GM08714 (cell line): Measurements from ENCODE around the gene KRTAP10-3.
"Not testable (repeated sequence)": the region's sequence is repeated elsewhere in the genome, so short reads cannot be mapped to it uniquely, and the experiment has no call there.

Source experiments
- H3K4me3 ChIP-seq: fragments of 200-500 bp; sonication (Bioruptor generic); 2 replicates; pipeline ENCODE4 v1.5.1; 2014; ENCODE audit warnings: mild to moderate bottlenecking, low read length, inconsistent platforms
- ZNF274 ChIP-seq: IDR thresholded peaks from 2 replicates; pipeline ENCODE4 v1.6.1; 2012; ENCODE audit warnings: mild to moderate bottlenecking, low read depth, low read length

The KRTAP10-3 gene

DNA sequence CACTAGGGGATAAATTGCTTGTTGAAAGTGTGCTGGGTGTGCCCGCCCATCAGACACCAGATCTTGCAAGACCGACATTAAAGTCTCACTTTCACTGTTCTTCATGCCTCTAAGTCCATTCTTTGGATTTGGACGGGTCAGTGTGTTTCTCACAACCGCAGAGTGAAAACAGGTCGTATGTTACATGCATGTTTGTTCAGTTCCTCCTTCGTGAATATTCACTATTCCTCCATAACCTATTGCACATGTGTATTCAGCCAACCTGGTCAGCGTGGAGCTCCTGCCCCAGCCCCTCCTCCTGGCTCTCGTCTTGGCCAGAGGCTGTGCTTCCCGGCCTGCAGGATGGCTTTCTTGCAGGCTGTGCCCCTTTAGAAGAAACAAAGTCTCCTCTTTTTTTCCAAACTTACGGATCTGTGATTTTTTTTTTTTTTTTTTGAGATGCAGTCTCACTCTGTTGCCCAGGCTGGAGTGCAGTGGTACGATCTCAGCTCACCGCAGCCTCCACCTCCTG is 35.9 kb upstream of the KRTAP10-3 start:
- no peak for TF ChIP-seq ZNF274
- no peak overlapping the region for H3K4me3 ChIP-seq

DNA sequence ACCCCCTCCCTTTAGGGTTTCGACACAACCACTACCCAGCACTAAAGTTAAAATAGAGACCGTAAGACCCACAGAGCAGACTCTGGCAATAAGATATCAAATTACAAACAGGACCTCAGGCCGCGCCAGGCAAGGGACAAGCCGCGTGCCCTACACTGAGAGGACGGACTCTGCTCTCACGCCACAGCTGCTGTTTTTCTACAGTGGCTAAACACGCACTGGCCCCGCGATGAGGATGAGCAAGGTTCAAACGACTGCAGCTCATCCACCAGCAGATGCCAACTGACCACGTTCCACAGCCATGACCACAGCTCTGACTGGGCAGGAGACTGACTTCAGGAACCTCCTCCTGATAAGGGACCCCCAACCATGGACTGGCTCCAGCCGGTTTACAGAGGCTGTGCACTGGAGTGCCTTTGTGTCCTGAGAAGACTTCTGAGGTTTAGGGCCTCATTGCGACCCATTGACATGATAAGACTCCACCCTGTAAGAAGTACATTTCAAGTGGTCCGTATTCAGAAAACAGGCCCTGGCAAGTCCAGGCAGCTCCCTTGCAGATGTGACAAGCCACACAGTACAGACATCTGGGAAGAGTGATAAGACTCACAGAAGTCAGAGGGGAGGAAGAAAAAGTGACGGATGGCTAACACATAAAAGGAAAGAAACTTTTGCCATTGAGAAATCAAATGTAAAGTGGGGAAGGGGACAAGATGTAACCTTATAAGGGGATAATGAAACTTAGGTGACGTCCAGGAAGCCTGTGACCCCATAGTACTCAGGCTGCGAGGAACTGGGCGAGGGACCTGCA is 35.2 kb upstream of the KRTAP10-3 start:
- H3K4me3 ChIP-seq, result no peak overlapping the region
- no peak for TF ChIP-seq ZNF274

DNA sequence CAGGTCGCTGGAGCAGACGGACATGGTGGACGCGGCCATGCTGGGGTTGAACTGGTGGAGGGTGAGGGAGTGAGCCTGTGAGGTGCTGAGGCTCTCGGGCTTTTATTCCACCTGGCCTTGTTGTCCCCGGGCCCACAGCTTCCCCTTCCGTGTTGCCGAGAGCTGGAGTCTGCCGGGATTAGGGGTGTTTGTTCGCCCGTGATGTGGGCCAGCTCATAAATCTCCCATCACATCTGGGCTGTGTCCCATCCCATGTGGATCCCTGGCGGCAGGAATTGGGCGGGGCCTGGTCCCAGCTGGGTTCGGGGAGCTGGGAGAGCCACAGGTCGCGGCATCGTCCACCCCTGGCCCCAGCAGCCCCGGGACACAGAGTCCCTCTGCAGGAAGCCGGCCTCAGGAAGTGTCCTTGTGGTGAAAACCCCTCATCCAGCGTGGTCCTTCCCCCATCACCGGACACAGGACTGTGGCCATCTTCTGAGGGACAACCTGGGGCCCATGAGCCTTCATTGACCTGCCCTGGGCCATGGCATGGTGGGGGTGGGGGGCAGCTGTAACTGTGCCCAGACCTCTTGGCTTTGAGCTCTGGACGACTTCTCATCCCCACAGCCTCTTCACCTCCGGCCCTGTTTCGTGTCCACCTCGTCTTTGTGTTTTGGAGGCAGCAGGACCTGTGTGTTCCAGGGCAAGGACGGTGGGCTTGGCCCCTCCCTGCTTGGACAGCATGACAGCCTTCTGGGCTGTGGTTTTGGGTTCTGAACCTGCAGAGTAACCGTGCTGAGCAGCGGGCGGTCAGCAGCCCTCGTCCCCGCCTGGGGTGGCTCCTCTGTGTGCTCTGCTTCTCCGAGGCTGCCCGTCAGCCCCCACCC is 34.1 kb upstream of the KRTAP10-3 start, which contains the start of gene KRTAP10-6:
TSS of gene KRTAP10-6 (minus strand) at position 60 of the 866 bp plus-strand sequence. CDS start at position 39, 21 bp downstream.
- H3K4me3 ChIP-seq, result no peak within 1 kb of the TSS
- no peak for TF ChIP-seq ZNF274

DNA sequence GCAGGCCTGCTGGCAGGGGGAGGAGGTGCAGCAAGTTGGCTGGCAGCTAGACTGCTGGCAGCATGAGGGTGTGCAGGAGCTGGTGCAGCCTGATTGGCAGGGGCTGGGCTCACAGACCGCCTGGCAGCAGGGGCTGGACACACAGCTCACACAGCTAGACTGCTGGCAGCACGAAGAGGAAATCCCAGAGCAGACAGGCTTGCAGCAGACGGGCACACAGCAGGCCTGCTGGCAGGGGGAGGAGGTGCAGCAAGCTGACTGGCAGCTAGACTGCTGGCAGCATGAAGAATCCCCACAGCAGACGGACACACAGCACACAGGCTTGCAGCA is 33.2 kb upstream of the KRTAP10-3 start:
- not testable (repeated sequence) for H3K4me3 ChIP-seq

DNA sequence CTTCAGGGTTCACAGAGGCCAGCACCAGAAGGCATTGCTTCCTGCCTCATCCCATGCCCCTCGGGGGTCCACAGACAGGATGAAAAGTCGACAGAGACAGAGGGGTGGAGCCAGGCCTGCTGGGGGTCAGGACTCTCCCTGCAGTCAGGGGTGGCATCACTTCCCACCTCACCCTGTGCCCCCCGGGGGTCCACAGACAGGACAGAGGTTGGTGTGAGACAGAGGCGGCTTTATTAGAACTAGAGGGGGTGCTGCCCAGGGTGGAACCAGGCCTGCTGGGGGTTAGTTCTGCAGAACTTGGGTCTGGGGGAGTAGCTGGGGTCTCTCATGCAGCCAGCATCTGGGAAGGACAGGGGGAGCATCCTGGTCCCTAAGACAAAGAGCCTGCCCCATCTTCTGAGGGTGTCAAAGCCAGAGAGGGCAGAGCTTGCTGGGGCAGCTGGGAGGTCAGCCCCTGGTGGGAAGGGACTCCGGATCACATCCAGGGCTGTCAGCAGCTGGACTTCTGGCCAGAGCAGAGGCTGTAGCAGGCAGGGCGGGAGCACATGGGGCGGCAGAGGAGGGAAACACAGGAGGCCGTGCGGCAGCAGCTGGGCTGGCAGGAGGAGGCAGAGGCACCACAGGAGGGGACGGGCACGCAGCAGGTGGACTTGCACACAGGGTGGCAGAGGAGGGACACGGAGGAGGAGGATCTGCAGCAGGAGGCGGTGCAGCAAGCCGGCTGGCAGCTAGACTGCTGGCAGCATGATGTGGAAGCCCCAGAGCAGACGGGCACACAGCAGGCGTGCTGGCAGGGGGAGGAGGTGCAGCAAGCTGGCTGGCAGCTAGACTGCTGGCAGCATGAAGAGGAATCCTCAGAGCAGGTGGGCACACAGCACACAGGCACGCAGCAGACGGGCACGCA is 32.6 kb upstream of the KRTAP10-3 start:
- not testable (repeated sequence) for H3K4me3 ChIP-seq

DNA sequence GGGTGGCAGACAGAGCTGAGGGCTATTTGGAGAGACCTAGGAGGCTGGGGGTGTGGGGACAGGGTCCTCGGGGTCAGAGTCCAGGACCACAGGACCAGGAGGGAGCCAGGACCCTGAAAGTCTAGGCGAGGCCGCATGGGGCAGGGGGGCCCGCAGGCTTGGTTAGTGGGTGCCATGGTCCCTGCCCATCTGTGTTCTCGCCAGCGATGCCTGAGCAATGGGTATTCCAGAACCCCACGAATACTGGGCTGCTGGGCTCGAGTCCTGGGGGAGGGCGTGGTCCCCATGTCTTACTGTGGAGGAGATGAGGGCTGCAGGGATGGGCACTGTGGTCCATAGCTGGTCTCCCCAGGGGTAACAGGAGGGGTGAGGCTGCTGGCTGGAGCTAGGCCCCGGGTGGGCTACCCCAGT is 31.7 kb upstream of the KRTAP10-3 start:
- no peak overlapping the region for H3K4me3 ChIP-seq
- no peak for TF ChIP-seq ZNF274

DNA sequence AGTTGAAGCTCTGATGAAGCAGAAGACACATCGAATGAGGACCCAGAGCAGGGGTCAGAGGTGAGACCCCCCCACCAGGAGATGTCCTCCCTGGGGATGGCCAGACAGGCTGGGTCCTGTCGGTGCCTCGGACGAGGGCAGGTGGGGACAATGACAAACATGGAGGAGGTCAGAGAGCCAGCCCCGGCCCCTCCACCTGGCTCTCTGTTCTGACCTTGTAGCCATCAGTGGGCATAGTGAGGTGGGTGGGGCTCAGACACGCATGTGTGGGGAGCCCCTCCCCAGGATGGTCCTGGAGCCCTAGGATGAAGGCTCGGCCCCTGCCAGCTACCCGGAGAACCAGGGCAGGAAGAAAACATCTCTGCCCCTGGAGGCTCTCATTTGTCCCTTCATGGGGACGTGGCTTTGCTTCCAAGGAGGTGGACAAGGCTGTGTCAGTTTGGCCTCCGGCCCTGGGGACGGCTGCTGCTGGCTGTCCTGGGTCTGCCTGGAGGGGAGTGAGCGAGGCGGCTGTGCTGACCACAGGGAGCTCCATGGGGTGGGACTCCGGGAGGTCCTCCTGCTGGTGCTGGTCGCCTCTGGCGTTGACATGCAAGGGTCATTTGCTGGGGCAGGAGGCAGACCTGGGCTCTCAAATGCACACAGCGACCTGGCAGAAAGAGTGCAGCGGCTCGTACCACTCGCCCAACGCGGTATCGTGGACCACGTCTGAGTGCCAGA is 31.2 kb upstream of the KRTAP10-3 start:
- H3K4me3 ChIP-seq, result no peak overlapping the region
- TF ChIP-seq ZNF274, result no peak

DNA sequence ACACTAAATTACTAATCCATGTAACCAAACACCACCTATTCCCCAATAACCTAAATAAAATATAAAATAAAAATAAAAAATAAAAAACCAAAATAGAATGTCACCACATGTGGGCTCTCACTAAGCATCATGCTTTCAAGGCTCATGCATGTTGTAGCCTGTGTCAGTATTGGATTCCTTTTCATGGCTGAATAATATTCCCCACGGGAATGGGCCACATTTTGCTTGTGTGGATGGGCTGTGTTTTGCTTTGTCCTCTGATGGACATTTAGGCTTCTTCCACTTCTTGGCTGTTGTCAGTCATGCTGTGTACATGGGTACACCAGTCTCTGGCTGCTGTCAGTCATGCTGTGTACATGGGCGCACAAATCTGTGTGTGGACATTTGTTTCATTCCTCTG is 30.5 kb upstream of the KRTAP10-3 start:
- no peak for TF ChIP-seq ZNF274
- no peak overlapping the region for H3K4me3 ChIP-seq

DNA sequence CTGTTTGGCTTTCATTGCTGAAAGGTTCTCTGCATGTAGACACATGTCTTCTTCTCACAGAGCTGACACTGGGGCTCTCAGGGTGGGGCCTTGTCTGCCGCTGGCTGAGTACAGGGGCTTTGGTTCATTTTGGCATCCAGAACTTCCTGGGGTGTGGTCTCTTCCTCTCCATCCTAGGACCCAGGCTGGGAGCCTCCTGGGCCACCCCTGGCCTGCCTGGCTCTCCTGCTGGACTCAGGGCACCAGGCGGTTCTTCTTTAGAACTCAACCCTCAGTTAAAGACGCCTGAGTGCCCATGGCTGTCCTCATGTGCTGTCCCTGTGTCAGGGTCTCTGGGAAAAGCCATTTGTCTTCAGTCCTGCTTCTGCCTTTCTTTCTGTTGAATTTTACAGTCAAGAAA is 27.3 kb upstream of the KRTAP10-3 start:
- no peak overlapping the region for H3K4me3 ChIP-seq
- TF ChIP-seq ZNF274, result no peak

DNA sequence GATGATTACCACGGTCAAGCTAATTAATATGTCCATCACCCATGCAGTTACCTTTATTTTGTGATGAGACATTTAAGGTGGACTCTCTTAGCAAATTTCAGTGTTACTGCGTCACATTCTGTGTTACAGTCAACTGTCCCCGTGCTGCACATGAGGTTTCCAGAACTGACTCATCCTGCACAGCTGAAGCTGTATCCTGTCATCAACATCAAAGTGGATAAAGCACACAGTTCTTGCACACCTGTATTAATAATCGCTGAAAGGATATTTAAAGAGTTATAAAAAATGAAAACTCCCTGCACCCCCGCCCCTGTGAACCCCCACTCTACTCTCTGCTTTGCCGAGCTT is 25.2 kb upstream of the KRTAP10-3 start:
- H3K4me3 ChIP-seq, result no peak overlapping the region
- TF ChIP-seq ZNF274, result no peak

DNA sequence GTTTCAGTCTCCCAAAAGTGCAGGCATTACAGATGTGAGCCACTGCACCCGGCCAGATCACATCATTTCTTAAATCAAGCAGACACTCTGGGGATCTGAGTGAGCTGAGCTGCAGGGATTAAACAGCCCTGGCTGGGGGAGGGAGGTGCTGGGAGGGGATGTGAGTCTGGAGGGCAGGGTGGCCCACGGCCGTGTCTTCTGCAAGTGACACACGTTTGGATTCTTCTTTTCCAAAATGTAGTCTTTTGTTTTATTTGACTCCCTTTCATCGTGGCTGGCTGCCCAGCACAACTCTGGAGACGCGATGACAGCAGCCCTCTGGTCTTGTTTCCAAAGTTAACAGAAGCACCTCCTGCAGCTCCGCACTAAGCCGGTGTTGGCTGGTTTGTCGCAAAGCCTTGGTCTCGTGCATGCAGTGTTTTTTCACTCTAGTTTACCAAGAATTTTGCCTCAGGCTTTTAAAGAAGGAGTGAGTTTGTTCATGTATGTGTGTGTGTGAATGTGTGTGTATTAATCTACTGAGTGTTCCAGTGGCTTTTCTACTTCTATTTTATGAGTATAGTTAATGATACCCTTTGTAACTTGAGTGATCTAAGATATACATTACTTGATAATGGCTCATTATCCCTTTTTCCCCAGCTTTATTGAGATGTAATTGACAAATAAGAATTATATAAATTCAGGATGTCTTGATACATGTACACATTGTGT is 24.6 kb upstream of the KRTAP10-3 start:
- no peak for TF ChIP-seq ZNF274
- no peak overlapping the region for H3K4me3 ChIP-seq

DNA sequence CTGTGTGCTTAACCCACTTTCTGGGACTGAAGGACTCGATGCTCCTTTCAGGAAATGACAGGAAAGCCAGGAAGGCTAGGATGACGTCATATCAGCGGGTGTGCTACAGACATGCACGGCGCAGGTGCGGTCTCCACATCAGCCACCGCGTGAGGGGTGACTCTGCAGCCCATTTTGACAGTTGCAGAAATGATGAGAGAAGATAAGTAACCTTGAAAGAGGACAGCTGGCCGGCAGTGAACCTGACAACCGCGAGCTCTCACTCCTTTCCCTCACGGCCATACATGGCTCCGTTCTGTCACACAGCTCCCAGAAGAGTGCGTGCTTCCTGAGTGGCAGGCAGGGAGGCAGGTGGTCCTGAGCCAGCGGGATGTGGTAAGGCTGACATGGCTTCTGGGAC is 23.5 kb upstream of the KRTAP10-3 start:
- H3K4me3 ChIP-seq, result no peak overlapping the region
- TF ChIP-seq ZNF274, result no peak

DNA sequence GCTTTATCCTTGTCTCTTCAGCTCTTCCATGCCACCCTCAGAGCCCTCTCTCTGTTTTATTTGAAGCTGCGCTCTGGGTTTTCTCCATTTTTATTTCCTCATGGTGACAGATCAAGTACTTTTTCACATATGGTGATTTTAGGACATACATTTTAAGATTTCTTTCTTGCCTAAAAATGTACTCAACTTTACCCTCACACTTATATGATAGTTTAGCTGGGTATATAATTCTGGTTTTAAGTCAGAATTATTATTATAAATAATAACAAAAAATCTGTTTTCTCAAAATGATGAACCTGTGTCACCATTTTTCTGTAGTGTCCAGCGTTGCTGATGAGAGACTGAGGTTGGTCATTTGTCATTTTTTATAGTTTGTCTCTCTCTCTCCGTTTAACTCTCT is 22.6 kb upstream of the KRTAP10-3 start:
- H3K4me3 ChIP-seq, result no peak overlapping the region
- TF ChIP-seq ZNF274, result no peak

DNA sequence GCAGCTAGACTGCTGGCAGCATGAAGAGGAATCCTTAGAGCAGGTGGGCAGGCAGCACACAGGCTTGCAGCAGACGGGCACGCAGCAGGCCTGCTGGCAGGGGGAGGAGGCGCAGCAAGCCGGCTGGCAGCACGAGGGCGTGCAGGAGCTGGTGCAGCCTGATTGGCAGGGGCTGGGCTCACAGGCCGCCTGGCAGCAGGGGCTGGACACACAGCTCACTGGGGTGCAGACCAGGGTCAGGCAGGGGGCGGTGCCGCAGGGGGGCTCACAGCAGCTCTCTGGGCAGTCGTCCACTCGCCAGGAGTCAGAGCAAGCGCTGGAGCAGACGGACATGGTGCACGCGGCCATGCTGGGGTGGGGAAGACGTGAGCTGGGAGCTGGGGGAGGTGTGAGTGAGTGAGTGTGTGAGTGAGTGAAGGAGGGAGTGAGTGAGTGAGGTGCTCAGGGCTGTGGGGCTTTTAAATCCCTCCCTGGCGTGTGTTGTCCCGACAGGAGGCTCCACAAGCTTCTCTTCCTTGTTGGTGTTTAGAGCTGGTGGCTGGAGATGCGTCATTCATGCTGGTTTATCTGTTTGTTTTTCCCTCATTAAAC is 21.7 kb upstream of the KRTAP10-3 start, which contains the start of gene KRTAP10-5:
TSS of gene KRTAP10-5 (minus strand) at position 374 of the 591 bp plus-strand sequence. CDS start at position 348, 26 bp downstream.
- H3K4me3 ChIP-seq, result not testable (repeated sequence)
